T-helper 1 cell treated with Interleukin-12 subunit alpha and Interleukin-12 subunit beta and Interleukin-4 antibody, amounts not matched to agents 30 ng/mL and 1 ng/mL, for 36 hours (primary cell): ENCODE measurements around the gene RNPS1. TPM values are rescaled to one million over a fixed set of nuclear protein-coding genes. Genes with fewer than 3 reads are reported as not detected.

Experiments
- intact Hi-C: fragments of 100-400 bp; cut with micrococcal nuclease; formaldehyde crosslinking; loops from one replicate; pipeline ENCODE4 v1.15.1; 2024
- total RNA-seq: library from RNA; stranded (reverse); gene quantifications from 2 replicates; pipeline ENCODE4 v1.2.3, GENCODE V29; 2022

RNPS1 gene
- total RNA-seq, 1 donor from 2014 or later = 260 TPM

DNA sequence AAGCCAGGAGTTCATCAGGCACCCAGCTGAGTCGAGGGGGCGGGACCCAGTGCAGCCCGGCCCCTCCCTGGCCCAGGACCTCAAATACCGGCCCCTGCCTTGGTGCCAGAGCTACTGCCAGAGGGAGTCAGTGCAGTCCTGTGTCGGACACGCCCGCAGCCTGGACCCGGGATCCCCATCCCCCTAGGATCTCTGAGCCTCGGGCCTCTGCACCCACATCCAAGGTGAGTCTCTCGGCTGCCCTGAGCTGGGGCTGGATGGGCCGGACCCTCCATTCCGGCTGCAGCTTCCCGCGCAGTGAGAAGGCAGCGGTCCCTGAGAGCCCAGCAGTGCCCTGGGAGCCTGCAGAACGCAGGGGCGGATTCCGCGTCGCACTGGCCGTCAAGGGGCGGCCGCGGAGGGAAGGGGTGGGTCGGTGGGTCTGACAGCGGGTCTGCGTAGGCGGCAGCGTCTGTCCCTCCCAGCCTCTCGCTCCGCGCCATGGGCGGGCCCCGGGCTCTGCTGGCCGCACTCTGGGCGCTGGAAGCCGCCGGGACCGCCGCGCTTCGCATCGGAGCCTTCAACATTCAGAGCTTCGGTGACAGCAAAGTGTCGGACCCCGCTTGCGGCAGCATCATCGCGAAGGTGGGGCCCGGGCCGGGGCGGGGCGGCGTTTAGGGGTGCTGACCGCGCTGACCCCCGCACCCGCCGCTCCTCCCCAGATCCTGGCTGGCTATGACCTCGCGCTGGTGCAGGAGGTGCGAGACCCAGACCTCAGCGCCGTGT is 31.4 kb downstream of the RNPS1 start, which contains the start of gene DNASE1L2:
Gene DNASE1L2, plus strand, starts transcription at position 108 of the 765 bp plus-strand sequence. Its CDS starts 373 bp downstream, at position 481.
- intact Hi-C loops = no loop called here

DNA sequence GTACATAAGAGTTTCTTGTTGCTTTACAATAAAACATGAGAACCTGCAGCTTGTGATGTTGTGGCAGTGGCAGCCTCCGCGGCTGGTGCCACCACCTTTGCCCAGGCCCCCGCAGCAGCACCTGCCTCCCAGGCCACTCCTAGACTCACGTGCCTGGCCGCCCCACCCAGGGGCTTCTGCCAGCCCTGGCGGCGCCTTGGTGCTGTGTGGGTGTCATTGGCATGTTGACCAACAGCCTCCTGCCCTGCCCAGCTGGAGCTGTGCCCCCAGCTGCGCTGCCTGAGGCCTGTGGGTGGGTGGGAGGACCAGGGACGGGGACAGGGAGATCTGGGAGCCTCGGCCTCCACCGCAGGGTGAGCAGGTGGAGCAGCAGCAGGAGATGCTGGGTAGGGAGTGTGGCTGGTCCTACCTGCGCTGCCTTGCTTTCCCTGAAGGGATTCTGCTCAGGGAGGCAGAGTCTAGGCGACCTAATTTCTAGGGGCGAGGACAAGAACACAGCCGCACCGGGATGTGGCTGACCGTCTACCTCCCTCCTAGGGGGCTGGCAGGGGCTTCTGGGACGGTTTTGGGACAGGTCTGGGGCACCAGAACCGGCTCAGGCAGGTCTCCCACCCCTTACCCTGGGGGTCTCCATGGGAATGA is 32.1 kb downstream of the RNPS1 start:
- intact Hi-C loops = no loop called here

DNA sequence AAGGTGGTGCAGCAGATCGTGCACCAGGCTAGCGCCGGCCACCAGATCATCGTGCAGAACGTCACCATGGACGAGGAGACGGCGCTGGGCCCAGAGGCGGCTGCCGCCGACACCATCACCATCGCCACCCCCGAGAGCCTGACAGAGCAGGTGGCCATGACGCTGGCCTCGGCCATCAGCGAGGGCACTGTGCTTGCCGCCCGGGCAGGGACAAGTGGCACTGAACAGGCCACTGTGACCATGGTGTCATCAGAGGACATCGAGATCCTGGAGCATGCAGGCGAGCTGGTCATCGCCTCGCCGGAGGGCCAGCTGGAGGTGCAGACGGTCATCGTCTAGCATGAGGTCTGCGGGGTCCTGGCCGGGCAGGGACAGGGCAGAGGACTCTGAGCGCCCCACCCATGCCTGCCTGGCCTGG is 32.7 kb downstream of the RNPS1 start:
- intact Hi-C loops = no loop called here

DNA sequence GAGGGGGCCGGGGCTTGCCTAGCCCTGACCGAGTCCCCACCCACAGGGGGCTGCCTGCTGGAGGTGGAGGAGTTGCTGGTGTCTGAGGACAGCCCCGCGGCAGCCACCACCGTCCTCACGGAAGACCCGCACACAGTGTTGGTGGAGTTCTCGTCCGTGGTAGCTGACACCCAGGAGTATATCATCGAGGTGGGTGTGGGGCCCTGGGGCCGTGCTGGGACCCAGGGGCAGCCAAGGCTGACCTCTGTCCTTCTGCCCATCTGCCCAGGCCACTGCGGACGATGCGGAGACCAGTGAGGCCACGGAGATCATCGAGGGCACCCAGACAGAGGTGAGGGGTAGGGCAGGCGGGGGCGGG is 33.1 kb downstream of the RNPS1 start:
- intact Hi-C loops = no loop called here

DNA sequence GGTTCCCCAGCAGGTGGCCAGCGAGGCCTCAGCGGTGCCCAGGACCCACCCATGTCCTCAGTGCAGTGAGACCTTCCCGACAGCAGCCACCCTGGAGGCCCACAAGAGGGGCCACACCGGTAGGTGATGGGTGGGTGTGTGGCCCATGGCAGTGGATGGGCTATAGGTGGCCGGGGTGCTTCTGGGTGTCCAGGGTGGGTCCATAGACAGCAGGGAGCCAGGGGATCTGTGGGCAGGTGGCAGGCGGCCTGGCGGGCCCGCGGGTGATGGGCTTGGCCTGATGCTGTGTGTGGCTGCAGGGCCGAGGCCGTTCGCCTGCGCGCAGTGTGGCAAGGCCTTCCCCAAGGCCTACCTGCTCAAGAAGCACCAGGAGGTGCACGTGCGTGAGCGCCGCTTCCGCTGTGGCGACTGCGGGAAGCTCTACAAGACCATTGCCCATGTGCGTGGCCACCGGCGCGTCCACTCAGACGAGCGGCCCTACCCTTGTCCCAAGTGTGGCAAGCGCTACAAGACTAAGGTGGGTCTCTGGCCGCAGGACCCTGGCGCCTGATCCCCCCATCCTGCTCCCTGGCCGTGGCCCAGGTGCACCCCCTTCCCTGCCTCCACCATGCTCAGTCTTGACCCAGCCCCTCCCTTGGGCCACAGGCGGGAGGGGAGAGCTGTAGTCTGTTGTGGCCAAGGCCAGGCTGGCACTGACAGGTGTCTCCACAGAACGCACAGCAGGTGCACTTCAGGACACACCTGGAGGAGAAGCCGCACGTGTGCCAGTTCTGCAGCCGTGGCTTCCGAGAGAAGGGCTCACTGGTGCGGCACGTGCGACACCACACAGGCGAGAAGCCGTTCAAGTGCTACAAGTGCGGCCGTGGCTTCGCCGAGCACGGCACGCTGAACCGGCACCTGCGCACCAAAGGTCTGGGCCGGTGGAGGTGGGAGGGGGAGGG is 33.8 kb downstream of the RNPS1 start:
- intact Hi-C loops = no loop called here

DNA sequence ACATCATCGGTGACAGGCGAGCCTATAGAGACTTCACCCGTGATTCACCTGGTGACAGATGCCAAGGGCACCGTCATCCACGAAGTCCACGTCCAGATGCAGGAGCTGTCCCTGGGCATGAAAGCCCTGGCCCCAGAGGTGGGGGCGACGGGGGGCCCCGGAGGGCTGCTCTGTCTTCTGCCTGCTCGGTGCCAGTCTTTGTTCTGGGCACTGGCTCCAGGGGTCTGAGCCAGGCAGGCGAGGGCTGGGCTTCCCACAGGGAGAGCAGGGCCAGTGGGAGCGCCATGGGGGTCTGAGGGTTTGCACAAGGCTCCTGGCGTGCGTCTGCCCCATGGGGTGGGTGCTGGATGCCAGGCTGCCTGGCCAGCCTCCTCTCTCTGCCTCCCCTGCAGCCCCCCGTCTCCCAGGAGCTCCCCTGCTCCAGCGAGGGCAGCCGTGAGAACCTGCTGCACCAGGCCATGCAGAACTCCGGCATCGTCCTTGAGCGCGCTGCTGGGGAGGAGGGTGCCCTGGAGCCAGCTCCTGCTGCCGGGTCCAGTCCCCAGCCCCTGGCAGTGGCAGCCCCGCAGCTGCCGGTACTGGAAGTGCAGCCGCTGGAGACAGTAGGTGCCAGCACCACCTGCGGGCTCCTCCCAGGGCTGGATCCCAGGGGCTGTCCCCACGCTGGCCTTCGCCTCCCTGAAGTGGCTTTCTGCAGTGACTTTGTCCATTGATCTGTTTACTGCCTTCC is 34.7 kb downstream of the RNPS1 start:
- intact Hi-C loops = no loop called here

DNA sequence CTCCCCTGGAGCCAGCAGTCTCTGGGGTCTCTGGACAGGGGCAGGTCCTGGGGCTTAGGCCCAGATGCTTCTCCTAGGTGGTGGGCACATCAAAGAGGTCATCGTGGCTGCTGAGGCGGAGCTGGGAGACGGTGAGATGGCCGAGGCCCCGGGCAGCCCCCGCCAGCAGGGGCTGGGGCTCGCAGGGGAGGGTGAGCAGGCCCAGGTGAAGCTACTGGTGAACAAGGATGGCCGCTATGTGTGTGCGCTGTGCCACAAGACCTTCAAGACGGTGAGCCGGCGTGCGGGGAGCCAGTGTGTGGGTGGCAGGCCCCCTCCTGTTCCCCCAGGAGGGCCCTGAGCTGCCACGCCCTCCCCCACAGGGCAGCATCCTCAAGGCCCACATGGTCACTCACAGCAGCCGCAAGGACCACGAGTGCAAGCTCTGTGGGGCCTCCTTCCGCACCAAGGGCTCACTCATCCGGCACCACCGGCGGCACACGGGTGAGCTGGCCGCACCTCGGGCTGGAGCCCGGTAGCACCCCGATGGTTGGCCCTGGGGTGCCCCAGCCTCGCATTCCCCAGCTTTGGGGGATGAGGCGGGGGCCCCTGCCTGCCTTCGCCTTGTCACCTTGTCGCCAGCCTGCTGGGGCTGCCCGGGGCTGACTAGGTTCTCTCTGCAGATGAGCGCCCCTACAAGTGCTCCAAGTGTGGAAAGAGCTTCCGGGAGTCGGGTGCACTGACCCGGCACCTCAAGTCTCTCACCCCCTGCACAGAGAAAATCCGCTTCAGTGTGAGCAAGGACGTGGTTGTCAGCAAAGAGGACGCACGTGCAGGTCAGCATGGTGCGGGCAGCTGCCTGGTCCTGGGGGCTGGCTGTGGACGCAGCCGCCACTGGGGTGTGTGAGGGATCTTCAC is 35.6 kb downstream of the RNPS1 start:
- intact Hi-C loops = no loop called here

DNA sequence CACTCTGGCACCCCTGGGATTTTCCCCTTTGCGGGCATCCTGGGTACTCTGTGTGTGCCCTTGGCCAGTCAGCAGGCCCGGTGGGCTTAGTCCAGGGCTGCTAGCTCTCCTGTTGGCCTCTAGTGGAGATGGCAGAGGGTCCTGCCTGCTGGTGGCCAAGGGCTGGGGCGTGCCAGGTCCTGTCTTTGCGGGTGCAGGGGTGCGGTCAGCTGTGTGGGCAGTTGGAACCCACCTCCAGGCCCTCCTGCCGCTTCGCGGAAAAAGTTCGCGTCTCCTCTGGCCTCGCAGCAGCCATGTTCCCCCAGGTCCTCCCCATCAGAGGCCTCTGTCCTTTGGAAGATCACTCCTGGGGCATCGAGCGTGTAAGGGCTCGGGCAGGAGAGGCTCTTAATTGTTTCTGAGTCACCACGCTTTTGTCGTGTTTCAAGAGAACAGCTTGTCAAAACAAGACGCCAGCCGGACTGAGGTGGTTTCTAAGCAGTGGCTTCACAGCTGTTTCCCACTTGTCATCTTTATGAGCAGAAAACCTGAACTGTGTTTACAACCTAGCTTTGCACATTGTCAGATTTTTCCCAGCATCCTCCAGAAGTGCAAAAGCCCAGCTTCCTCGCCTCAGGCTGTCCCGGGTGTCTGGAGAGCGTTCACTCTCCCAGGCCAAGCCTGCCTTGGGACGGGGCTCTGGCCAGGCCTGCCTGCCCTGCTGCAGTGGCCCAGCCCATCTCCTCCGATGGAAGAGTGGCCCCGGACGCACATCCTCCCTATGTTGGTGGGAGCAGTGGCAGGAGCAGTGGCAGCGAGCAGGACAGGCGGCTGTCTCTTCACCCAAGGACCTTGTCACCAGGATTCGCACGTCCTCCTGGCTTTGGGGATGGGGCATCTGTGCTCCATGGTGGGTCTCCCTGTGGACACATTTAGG is 36.7 kb downstream of the RNPS1 start:
- intact Hi-C loops = no loop called here

DNA sequence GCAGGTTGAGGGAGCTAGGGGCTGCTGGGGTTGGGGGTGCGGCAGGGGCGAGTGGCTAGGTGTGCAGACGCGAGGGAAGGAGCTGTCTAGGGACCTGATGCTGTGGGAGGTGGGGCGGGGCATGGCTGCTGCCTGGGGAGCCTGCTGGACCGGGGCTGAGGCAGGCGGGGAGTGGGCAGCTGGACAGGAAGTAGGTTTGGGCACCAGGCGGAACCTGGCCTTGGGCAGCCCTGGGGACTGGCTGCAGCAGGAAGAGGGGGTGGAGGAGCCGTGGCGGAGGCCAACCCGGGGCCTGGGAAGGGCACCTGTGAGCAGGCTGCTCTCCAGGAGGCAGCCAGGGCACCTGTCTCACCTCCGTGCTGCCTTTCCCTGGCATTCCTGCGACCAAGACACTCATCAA is 37.5 kb downstream of the RNPS1 start:
- intact Hi-C loops = no loop called here

DNA sequence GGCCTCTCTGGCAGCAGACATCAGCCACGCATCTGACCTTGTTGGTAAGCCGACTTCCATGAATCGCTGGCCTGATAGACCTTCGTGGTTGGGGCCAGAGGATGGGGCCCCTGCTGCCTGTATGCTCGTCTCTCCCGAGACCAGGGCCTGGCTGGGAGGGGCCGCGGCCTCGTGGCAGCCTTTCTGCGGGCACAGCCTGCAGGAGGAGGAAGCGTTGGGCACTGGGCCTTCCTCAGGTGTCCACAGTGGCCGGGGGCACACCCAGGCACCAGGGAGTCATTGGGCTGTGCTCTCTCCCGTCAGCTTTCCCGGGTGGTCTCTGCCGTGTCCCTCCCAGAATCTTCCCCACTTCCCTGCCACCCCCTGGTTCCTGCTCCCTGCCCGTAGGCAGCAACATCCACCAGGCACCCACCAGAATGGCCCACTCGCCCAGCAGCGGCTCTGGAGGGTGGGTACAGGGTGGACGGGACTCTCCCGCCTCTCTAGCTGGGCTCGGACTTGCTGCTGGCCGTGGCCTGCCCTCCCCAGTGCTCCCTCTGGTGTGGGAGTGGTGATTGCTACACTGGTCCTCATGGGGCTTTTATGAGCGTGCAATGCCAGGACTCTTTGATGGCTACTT is 38.2 kb downstream of the RNPS1 start:
- intact Hi-C loops = no loop called here

DNA sequence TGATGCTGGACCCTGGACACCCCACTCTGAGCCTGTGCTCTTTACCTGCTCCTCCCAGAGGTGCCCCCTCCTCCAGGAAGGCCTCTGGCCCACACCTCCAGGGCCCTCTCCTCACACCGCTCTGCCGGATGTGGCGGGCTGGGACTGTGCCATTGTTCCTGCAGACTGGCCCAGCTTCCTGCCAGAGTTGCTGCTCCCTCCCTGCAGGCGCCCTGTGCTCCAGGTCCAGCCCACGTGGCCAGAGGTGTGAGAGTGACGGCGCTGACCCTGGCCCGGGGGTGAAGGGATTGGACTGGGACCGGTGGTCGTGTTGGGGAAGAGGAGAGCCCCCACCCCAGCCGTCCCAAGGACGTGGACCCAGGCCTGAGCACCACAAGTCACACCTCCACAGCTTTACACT is 38.8 kb downstream of the RNPS1 start:
- intact Hi-C loops = no loop called here

DNA sequence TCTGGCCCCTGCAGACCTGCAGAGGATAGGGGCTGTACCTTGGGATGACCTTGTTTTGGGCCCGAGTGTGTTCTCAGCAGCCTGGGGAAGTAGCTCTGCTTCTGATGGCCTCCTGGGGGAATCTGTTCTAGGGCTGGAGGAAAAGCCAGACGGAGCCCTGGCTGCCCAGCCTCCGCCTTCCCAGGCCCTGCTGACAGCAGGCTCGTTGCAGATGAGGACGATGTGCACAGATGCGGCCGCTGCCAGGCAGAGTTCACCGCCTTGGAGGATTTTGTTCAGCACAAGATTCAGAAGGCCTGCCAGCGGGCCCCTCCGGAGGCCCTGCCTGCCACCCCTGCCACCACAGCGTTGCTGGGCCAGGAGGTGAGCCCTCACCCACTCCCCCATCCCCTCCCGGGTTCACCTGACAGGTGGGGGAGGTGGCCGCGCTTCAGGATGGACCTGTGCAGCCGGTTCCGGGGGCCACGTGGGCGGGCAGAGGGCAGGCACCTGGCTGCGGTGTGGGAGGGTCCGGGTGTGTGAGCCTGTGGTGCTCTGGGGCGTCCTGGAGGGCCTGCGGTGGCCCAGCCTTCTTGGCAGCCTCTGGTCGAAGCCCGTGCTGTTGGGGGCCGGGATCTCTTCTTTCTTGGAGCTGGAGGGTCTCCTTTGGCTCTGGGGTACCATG is 39.6 kb downstream of the RNPS1 start:
- intact Hi-C loops = no loop called here

DNA sequence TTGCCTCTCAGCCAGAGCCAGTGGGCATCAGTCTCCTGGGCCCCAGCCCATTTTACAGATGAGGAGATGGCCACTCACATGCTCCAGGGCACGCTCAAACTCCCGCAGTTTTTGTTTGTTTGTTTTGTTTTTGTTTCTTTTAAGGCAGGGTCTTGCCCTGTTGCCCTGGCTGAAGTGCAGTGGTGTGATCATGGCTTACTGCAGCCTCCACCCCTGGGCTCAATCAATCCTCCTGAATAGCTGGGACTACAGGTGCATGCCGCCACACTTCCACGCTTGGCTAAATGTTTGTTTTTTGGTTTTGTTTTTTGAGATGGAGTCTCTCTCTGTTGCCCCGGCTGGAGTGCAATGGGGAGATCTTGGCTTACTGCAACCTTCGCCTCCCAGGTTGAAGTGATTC is 41.0 kb downstream of the RNPS1 start:
- intact Hi-C loops = no loop called here

DNA sequence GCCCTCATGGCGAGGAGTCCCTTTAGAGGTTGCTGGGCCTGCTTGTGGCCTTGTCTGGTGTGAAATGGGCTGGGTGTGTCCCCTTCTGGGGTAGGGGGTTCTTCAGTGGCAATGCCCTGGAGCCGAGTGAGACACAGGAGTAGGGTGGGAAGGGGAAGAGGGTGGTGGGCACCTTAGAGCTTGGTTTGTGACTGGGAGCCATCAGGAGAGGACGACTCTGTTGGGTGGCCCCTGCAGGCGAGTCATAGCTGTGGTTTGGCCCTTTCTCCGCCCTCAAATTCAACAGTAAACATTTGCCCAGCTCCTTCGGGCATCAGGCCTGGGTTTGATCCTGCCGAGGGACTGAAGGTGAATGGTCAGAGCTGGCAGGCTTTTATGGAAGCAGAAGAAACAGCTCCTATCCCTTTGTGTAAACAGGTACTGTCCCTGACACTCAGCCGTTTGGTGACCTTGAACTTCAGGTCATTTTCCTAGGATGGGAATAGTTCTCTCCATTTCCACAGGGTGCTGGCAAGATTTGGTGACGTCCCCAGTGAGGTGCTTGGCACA is 41.6 kb downstream of the RNPS1 start:
- intact Hi-C loops = no loop called here

DNA sequence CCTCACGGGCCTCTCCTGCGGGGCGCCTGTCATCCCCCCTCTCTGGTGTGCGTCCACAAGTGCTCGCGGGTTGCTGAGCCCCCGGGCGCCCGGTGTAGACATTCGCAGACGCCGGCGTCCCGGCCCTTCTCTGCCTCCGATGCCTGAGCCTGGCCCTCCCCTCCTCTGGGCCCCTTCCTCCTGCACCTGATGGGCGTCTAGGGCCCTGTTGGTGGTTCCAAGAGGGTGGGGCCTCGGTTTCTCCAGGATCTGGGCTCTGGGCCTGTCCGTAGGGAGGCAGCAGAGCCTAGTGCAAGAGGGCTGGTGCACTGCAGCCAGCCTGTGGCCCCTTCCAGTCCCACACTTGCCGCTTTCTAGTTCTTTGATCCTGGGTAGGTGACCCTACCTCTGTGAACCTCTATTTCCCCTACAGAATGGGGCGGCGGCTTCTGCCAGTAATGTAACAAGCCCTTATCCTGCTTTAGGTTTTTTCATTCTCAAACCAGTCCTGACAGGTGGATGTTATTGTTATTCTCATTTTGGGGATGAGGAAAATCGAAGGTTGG is 43.9 kb downstream of the RNPS1 start:
- intact Hi-C loops = loop anchor here (1.0 to 5.0 kb wide), 11 partner anchors 9 to 553 kb away; partner anchors contain the start of genes ATP6V0C, CCNF, CEMP1 and ECI1

DNA sequence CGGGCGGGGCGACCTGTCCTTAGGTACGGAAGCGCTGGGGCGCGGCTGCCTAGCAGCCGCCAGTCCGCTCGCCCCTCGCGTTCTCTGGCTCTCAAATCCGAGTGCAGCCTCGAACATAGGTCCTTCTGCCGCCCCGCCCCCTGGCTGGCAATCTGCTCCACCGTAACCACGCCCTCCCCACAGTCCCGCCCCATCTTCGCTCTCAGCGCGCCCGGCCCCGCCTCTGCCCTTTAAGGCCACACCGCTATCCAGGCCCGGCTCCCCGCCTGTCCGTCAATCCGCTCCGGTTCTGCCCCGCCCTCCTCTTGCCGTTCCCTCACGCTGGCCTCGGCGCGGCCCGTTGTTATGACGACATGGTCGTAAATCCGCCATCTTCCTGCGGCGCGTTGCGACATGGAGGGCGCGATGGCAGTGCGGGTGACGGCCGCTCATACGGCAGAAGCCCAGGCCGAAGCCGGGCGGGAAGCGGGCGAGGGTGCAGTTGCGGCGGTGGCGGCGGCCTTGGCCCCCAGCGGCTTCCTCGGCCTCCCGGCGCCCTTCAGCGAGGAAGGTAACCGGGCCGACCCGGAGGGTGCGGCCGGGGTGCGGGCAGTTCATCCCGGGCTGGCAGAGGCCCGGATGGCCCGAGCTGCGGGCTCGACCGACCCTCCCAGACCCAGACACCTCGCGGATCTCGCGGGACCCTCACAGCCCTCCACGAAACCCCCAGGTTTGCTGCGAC is 44.5 kb downstream of the RNPS1 start, which contains the start of gene E4F1:
Gene E4F1, plus strand, starts transcription at position 371 of the 721 bp plus-strand sequence. Its CDS starts 23 bp downstream, at position 394.
- intact Hi-C loops = loop anchor here (1.0 to 5.0 kb wide), 11 partner anchors 8 to 553 kb away; partner anchors contain the start of genes ATP6V0C, CCNF, CEMP1 and ECI1
